Progenitor cell of endocrine pancreas (in vitro differentiated cells): Measurements from ENCODE around the gene CD2AP. TPM values are rescaled to one million over a fixed set of nuclear protein-coding genes. Genes with fewer than 3 reads are reported as not detected.

Experiments
- DNase-seq: peaks from one replicate; pipeline ENCODE4 v3.0.0; 2021; ENCODE audit warnings: low spot score; ENCODE audit not compliant: unreplicated experiment
- H3K27ac Mint-ChIP-seq: 2 replicates; pipeline ENCODE4 v1.8.0; 2021; ENCODE audit warnings: mild to moderate bottlenecking, moderate library complexity, mixed read lengths
- H3K27me3 Mint-ChIP-seq: 2 replicates; pipeline ENCODE4 v1.8.0; 2021; ENCODE audit warnings: mixed read lengths
- H3K36me3 Mint-ChIP-seq: 2 replicates; pipeline ENCODE4 v1.8.0; 2022; ENCODE audit warnings: mixed read lengths; ENCODE audit not compliant: insufficient read depth
- H3K4me1 Mint-ChIP-seq: 2 replicates; pipeline ENCODE4 v1.8.0; 2021; ENCODE audit warnings: low read depth, mixed read lengths
- H3K4me3 Mint-ChIP-seq: 2 replicates; pipeline ENCODE4 v1.8.0; 2021; ENCODE audit warnings: low read depth, mild to moderate bottlenecking, moderate library complexity, mixed read lengths
- H3K9me3 Mint-ChIP-seq: 2 replicates; pipeline ENCODE4 v1.8.0; 2021; ENCODE audit warnings: low read depth, mixed read lengths
- CTCF ChIP-seq: fragments of 200-600 bp; sonication (generic); IDR thresholded peaks from one replicate; pipeline ENCODE4 v1.5.0; 2021; ENCODE audit warnings: antibody characterized with exemption, mild to moderate bottlenecking; ENCODE audit not compliant: unreplicated experiment
- total RNA-seq: library from RNA; stranded (reverse); gene quantifications from 2 replicates; pipeline ENCODE4 v1.2.1, GENCODE V29; 2021

CD2AP gene
- total RNA-seq, 1 donor from 2014 or later = 50.6 TPM

DNA sequence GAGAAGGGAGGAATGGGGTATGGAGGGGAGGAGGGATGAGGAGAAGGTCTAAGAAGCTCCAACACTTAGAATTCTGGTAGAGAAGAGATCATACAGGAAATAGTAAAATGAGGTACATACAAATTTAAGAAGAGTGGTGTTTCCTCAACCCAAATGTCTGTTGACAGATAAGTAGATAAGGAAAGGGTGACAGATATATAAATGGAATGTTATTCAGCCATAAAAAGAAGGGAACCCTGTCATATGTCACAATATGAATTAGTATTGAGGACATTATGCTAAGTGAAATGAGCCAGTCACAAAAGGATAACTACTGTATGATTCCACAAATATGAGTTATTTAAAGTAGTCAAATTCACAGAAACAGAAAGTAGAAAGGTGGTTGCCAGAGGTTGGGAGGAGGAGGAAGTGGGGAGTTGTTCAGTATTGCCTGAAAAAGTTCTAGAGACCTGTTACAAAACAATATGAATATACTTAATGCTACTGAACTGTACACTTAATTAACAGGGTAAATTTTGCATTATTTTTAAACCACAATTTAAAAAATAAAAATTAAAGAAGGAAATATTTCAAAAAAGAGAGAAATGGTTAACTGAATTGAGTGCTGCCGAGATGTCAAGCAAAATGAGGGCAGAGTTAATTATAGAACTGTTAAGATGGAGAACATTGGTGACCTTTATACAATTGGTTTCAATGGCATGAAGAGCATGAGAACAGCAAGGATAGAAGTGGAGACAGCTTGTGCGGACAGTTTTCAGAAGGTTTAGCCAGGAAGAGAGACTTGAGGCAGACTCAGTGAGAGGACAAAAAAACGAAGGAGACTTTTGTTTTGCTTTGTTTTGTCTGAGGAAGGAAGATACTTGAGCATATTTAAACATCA, 173.2 kb downstream of the CD2AP start:
- no peak for DNase-seq
- Mint-ChIP-seq H3K4me3 (no peak overlapping the region), H3K9me3 (peaks cover 3% of the 10 kb centered on the region), H3K4me1 (peaks cover 11% of the 10 kb centered on the region), H3K27ac (no peak overlapping the region), H3K27me3 (no peaks in the 10 kb centered on the region), H3K36me3 (no peaks in the 10 kb centered on the region)
- TF ChIP-seq CTCF = no peak

DNA sequence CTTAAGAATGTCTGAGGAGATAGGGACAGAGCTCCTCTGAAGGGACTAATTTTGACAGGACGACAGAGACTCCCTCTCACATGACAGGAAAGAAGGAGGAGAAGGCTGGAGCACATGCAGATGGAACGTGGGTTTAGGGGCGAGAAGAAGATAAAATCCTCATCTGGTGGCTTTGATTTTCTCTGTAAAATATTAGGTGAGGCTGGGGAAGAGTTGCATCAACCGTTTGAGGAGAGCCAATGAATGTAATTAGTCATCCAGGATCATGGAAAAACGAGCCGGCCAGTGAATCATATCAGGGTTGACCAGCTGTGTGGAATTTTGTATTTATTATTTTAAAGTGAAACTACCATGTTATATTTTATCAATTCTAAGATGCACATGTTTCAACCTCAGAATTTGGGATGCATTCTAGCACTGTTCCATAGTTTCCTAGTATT, 173.9 kb downstream of the CD2AP start:
- no peaks in the 10 kb centered on the region for H3K36me3 Mint-ChIP-seq
- H3K27me3 Mint-ChIP-seq = no peaks in the 10 kb centered on the region
- H3K9me3 Mint-ChIP-seq = peaks cover 3% of the 10 kb centered on the region
- TF ChIP-seq CTCF = no peak
- no peak for DNase-seq
- no peak overlapping the region for H3K4me3 Mint-ChIP-seq
- peaks cover 11% of the 10 kb centered on the region for H3K4me1 Mint-ChIP-seq
- H3K27ac Mint-ChIP-seq = no peak overlapping the region

- no peaks in the 10 kb centered on the region for H3K27me3 Mint-ChIP-seq
- H3K36me3 Mint-ChIP-seq = no peaks in the 10 kb centered on the region
- no peaks in the 10 kb centered on the region for H3K9me3 Mint-ChIP-seq
- TF ChIP-seq CTCF = no peak
- no peak overlapping the region for H3K4me3 Mint-ChIP-seq
- H3K27ac Mint-ChIP-seq = no peak overlapping the region
- H3K4me1 Mint-ChIP-seq = no peaks in the 10 kb centered on the region
- no peak for DNase-seq
Measured at GRCh38 chr6:47653706-47654105, 176.1 kb downstream of the CD2AP start.

GRCh38 chr6:47654255-47654654, 176.7 kb downstream of the CD2AP start:
- H3K27me3 Mint-ChIP-seq = no peaks in the 10 kb centered on the region
- no peak for TF ChIP-seq CTCF
- H3K9me3 Mint-ChIP-seq = no peaks in the 10 kb centered on the region
- H3K4me1 Mint-ChIP-seq = no peaks in the 10 kb centered on the region
- H3K36me3 Mint-ChIP-seq = no peaks in the 10 kb centered on the region
- H3K27ac Mint-ChIP-seq = no peak overlapping the region
- no peak for DNase-seq
- H3K4me3 Mint-ChIP-seq = no peak overlapping the region

- Mint-ChIP-seq H3K4me1 (no peaks in the 10 kb centered on the region), H3K9me3 (no peaks in the 10 kb centered on the region), H3K27me3 (no peaks in the 10 kb centered on the region), H3K36me3 (no peaks in the 10 kb centered on the region), H3K27ac (no peak overlapping the region), H3K4me3 (no peak overlapping the region)
- no peak for TF ChIP-seq CTCF
- no peak for DNase-seq
Measured at GRCh38 chr6:47655719-47656595, 178.4 kb downstream of the CD2AP start.
